H1 (cell line): ENCODE data around the gene FOXF1. TPM values are rescaled to one million over a fixed set of nuclear protein-coding genes. Genes with fewer than 3 reads are reported as not detected.

ENCODE experiments used
- BCL11A ChIP-seq, 2 experiments: IDR thresholded peaks; one replicate each; pipeline ENCODE4 v1.6.1; 2011; ENCODE audit warnings: low read depth in 2 of 2, low read length in 2 of 2, mild to moderate bottlenecking in 2 of 2
- CTBP2 ChIP-seq: IDR thresholded peaks from 2 replicates; pipeline ENCODE4 v1.7.0; 2011; ENCODE audit warnings: borderline replicate concordance, mild to moderate bottlenecking, moderate library complexity, mixed read lengths, low read length; ENCODE audit not compliant: insufficient read depth, insufficient read length
- GABPA ChIP-seq: IDR thresholded peaks from 2 replicates; pipeline ENCODE4 v1.6.1; 2011; ENCODE audit warnings: mild to moderate bottlenecking, low read length, moderate library complexity, borderline replicate concordance; ENCODE audit not compliant: insufficient read depth
- HDAC6 ChIP-seq: IDR thresholded peaks from one replicate; pipeline ENCODE4 v1.7.1; 2012; ENCODE audit warnings: low read depth, mild to moderate bottlenecking, inconsistent platforms, low read length, moderate library complexity
- JUN ChIP-seq: IDR thresholded peaks from 2 replicates; pipeline ENCODE4 v1.6.1; 2011; ENCODE audit warnings: low read depth, mild to moderate bottlenecking, improper control_type of control experiment, low read length
- RBBP5 ChIP-seq: IDR thresholded peaks from 2 replicates; pipeline ENCODE4 v1.7.1; 2012; ENCODE audit warnings: low read depth, mild to moderate bottlenecking, inconsistent platforms, low read length, moderate library complexity, borderline replicate concordance
- RNF2 ChIP-seq: fragments of 200-900, 300-1000 bp; sonication (generic); IDR thresholded peaks from 2 replicates; pipeline ENCODE4 v1.7.1; 2016; ENCODE audit warnings: borderline replicate concordance, low read depth, mild to moderate bottlenecking, antibody characterized with exemption, low read length; ENCODE audit not compliant: poor library complexity, severe bottlenecking; ENCODE audit errors: missing control alignments
- polyA plus RNA-seq, 7 experiments: library from polyadenylated mRNA; depleted of rRNA in 3 of 7; stranded (reverse) in 5 of 7; unstranded in 2 of 7; fragments of >200 nt in 5 of 7; fragments of 200-250 nt in 2 of 7; gene quantifications; 1 replicate in 5 of 7; 2 replicates in 1 of 7; 4 replicates in 1 of 7; pipeline versions ENCODE4 v1.2.1 to v1.2.3, GENCODE V29; 2011 to 2013; ENCODE audit warnings: missing spikeins in 2 of 7, mixed read lengths in 2 of 7
- total RNA-seq: library from RNA; stranded (reverse); fragmentation: NEBNext Ultra II Directional; extraction: Animal tissue kit (Norgen Biotek cat#: 25700); gene quantifications from 2 replicates; pipeline ENCODE4 v1.2.1, GENCODE V29; 2021
- TF ChIP-seq, protein P1 (sequence below), 3 experiments: IDR thresholded peaks; 1 replicate in 2 of 3; 2 replicates in 1 of 3; pipeline versions ENCODE4 v1.5.1 to v1.6.1; 2011; ENCODE audit warnings: low read length in 3 of 3, mild to moderate bottlenecking in 3 of 3, inconsistent platforms in 2 of 3, low read depth in 1 of 3, moderate library complexity in 1 of 3; ENCODE audit not compliant: insufficient read depth in 1 of 3; ENCODE audit errors: control extremely low read depth in 1 of 3

The FOXF1 gene
- total and polyA plus RNA-seq, 2 of the 8 experiments (the other 6 are each of a cell fraction or from before 2014, with no cell fraction given): 0.02 TPM; not detected in 1

- TF ChIP-seq, protein P1, sequence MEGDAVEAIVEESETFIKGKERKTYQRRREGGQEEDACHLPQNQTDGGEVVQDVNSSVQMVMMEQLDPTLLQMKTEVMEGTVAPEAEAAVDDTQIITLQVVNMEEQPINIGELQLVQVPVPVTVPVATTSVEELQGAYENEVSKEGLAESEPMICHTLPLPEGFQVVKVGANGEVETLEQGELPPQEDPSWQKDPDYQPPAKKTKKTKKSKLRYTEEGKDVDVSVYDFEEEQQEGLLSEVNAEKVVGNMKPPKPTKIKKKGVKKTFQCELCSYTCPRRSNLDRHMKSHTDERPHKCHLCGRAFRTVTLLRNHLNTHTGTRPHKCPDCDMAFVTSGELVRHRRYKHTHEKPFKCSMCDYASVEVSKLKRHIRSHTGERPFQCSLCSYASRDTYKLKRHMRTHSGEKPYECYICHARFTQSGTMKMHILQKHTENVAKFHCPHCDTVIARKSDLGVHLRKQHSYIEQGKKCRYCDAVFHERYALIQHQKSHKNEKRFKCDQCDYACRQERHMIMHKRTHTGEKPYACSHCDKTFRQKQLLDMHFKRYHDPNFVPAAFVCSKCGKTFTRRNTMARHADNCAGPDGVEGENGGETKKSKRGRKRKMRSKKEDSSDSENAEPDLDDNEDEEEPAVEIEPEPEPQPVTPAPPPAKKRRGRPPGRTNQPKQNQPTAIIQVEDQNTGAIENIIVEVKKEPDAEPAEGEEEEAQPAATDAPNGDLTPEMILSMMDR (IDR thresholded peaks at IDR 0.05; ENCODE audit: control extremely low read depth in 1 of 3, insufficient read depth in 1 of 3, low read depth in 1 of 3, low read length in 3 of 3): no peak
- TF ChIP-seq BCL11A (IDR thresholded peaks at IDR 0.05; ENCODE audit: low read depth in 2 of 2, low read length in 2 of 2) (no peak), CTBP2 (no peak), RNF2 (no peak), RBBP5 (no peak), JUN (no peak), HDAC6 (no peak), GABPA (no peak)
Measured at GRCh38 chr16:86558355-86559193, 48.2 kb downstream of the FOXF1 start (continued).
